Stimulated activated CD4-positive, alpha-beta T cell treated with anti-CD3 and anti-CD28 coated beads, Interleukin-4, amount 100 ng/mL, for 4 hours (primary cell): ENCODE data around the gene SAFB2.
"Not testable (repeated sequence)": the region's sequence is repeated elsewhere in the genome, so short reads cannot be mapped to it uniquely, and the experiment has no call there.

Experiments
- DNase-seq, 2 experiments: peaks; one replicate each; pipeline ENCODE4 v3.0.0-alpha.2; 2020

The SAFB2 gene

GRCh38 chr19:5632241-5632612, 9.7 kb upstream of the SAFB2 start:
- no peak for DNase-seq

- no peak for DNase-seq
Measured at GRCh38 chr19:5631567-5632240, 9.1 kb upstream of the SAFB2 start.

- DNase-seq, result no peak
Measured at GRCh38 chr19:5628919-5629481, 6.4 kb upstream of the SAFB2 start.

GRCh38 chr19:5628461-5628860, 5.9 kb upstream of the SAFB2 start:
- DNase-seq, result no peak

- peak; percentile 24 to 57 for DNase-seq
Measured at GRCh38 chr19:5627395-5627904, 4.9 kb upstream of the SAFB2 start.

- DNase-seq, result no peak
Measured at GRCh38 chr19:5625641-5626040, 3.1 kb upstream of the SAFB2 start.

- DNase-seq, result no peak
Measured at GRCh38 chr19:5624741-5625278, 2.2 kb upstream of the SAFB2 start.

GRCh38 chr19:5624018-5624663, 1.6 kb upstream of the SAFB2 start:
- peak in 1 of 2 experiments; percentile 12 for DNase-seq

- peak in 1 of 2 experiments; percentile 3 for DNase-seq
Measured at GRCh38 chr19:5623397-5624017, 931 bp upstream of the SAFB2 start.

GRCh38 chr19:5621945-5622464, 571 bp downstream of the SAFB2 start:
- DNase-seq, result peak; percentile 26 to 36

- DNase-seq, result no peak
Measured at GRCh38 chr19:5621311-5621944, 1.1 kb downstream of the SAFB2 start.

- no peak for DNase-seq
Measured at GRCh38 chr19:5619946-5620345, 2.6 kb downstream of the SAFB2 start.

GRCh38 chr19:5618591-5618990, 4.0 kb downstream of the SAFB2 start:
- DNase-seq, result no peak

- DNase-seq, result no peak
Measured at GRCh38 chr19:5617080-5617479, 5.5 kb downstream of the SAFB2 start.

GRCh38 chr19:5615756-5616327, 6.7 kb downstream of the SAFB2 start:
- no peak for DNase-seq

GRCh38 chr19:5612891-5613865, 9.4 kb downstream of the SAFB2 start:
- no peak for DNase-seq

- no peak for DNase-seq
Measured at GRCh38 chr19:5609881-5610448, 12.6 kb downstream of the SAFB2 start.

GRCh38 chr19:5608766-5609165, 13.8 kb downstream of the SAFB2 start:
- not testable (repeated sequence) for DNase-seq

GRCh38 chr19:5608291-5608690, 14.3 kb downstream of the SAFB2 start:
- no peak for DNase-seq
